Parathyroid adenoma (tissue), 2 donors: ENCODE measurements around the gene CNGA3.

Experiments used
- H2AFZ ChIP-seq: fragments of 300-600 bp; sonication (generic); one replicate; pipeline ENCODE4 v1.7.0; 2017; ENCODE audit warnings: antibody characterized with exemption, mild to moderate bottlenecking
- H3K27ac ChIP-seq: fragments of 300-600 bp; sonication (generic); one replicate; pipeline ENCODE4 v1.7.0; 2017
- H3K27me3 ChIP-seq: fragments of 300-600 bp; sonication (generic); one replicate; pipeline ENCODE4 v1.7.0; 2017; ENCODE audit warnings: low read length; ENCODE audit not compliant: control insufficient read depth, insufficient read depth
- H3K36me3 ChIP-seq: fragments of 300-600 bp; sonication (generic); one replicate; pipeline ENCODE4 v1.7.0; 2017; ENCODE audit warnings: low read length; ENCODE audit not compliant: control insufficient read depth, insufficient read depth
- H3K4me1 ChIP-seq: fragments of 300-600 bp; sonication (generic); one replicate; pipeline ENCODE4 v1.7.0; 2017; ENCODE audit warnings: control low read depth
- H3K4me2 ChIP-seq: fragments of 300-600 bp; sonication (generic); one replicate; pipeline ENCODE4 v1.7.0; 2017; ENCODE audit warnings: low read length
- H3K4me3 ChIP-seq: fragments of 300-600 bp; sonication (generic); one replicate; pipeline ENCODE4 v1.7.0; 2017; ENCODE audit warnings: low read depth, low read length
- H3K79me2 ChIP-seq: fragments of 300-600 bp; sonication (generic); one replicate; pipeline ENCODE4 v1.7.0; 2017; ENCODE audit warnings: control low read depth
- H3K9ac ChIP-seq: fragments of 300-600 bp; sonication (generic); one replicate; pipeline ENCODE4 v1.7.0; 2017; ENCODE audit warnings: mild to moderate bottlenecking
- H3K9me3 ChIP-seq: fragments of 300-600 bp; sonication (generic); one replicate; pipeline ENCODE4 v1.7.0; 2017; ENCODE audit warnings: low read length; ENCODE audit not compliant: control insufficient read depth
- CTCF ChIP-seq: fragments of 300-600 bp; sonication (generic); IDR thresholded peaks from one replicate; pipeline ENCODE4 v1.7.0; 2017; ENCODE audit warnings: antibody characterized with exemption, mild to moderate bottlenecking
- donor health status: primary hyperparathyroidism.

Gene CNGA3

DNA sequence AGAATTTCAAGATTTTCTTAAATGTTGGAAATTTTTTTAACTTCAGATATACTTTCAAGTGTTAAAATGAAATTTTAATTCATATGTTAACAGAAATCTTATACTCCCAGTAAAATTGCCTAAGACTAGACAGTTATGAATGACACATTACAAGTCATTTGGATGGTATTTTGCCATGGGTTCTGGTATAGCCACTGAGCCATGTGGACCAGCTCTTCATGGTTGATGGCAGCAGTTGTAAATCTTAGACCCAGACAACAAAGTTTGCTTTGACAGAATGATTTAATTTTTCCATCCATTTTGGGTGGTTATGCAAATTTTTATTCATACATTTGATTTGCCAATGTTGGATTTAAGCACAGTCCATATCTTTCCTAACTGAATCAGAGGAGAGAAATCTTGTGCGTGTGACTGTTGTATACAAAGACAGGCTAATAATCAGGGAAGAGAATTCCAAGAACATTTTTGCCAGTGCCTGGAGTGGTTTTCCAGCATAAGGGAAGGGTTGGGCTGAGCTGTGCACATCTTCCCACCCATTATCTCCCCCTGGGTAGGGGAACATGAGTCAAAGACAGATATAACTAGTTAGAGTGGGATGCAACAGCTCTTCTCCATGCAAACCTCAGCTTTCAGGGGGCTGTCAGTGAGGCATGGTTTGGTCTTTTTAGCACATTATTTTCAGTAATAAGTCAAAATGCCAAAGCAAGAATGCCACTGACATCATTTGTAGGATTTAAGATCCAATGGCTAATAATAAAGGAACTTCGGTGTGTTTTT is 70.3 kb downstream of the CNGA3 start:
- H3K36me3 ChIP-seq, result no peaks in the 10 kb centered on the region
- H2AFZ ChIP-seq, result no peak overlapping the region
- H3K9ac ChIP-seq, result no peak overlapping the region
- no peaks in the 10 kb centered on the region for H3K27me3 ChIP-seq
- H3K4me2 ChIP-seq, result no peak overlapping the region
- no peaks in the 10 kb centered on the region for H3K9me3 ChIP-seq
- no peaks in the 10 kb centered on the region for H3K4me1 ChIP-seq
- H3K4me3 ChIP-seq, result no peak overlapping the region
- TF ChIP-seq CTCF, result no peak
- H3K27ac ChIP-seq, result no peak overlapping the region
- H3K79me2 ChIP-seq, result no peaks in the 10 kb centered on the region

GRCh38 chr2:98419544-98419943 is 73.3 kb downstream of the CNGA3 start:
- H3K4me2 ChIP-seq, result no peak overlapping the region
- no peaks in the 10 kb centered on the region for H3K27me3 ChIP-seq
- TF ChIP-seq CTCF, result no peak
- no peaks in the 10 kb centered on the region for H3K9me3 ChIP-seq
- H3K27ac ChIP-seq, result no peak overlapping the region
- no peaks in the 10 kb centered on the region for H3K79me2 ChIP-seq
- no peaks in the 10 kb centered on the region for H3K36me3 ChIP-seq
- no peak overlapping the region for H3K9ac ChIP-seq
- H2AFZ ChIP-seq, result no peak overlapping the region
- no peaks in the 10 kb centered on the region for H3K4me1 ChIP-seq
- no peak overlapping the region for H3K4me3 ChIP-seq

GRCh38 chr2:98419977-98420725 is 73.9 kb downstream of the CNGA3 start:
- Histone ChIP-seq H3K4me3 (no peak overlapping the region), H3K27me3 (no peaks in the 10 kb centered on the region), H3K4me1 (no peaks in the 10 kb centered on the region), H2AFZ (no peak overlapping the region), H3K4me2 (no peak overlapping the region), H3K27ac (no peak overlapping the region), H3K79me2 (no peaks in the 10 kb centered on the region), H3K9me3 (no peaks in the 10 kb centered on the region), H3K36me3 (no peaks in the 10 kb centered on the region), H3K9ac (no peak overlapping the region)
- TF ChIP-seq CTCF, result no peak

- Histone ChIP-seq H3K4me2 (no peak overlapping the region), H3K9me3 (no peaks in the 10 kb centered on the region), H3K36me3 (no peaks in the 10 kb centered on the region), H2AFZ (no peak overlapping the region), H3K27me3 (no peaks in the 10 kb centered on the region), H3K4me3 (no peak overlapping the region), H3K27ac (no peak overlapping the region), H3K79me2 (no peaks in the 10 kb centered on the region), H3K9ac (no peak overlapping the region), H3K4me1 (no peaks in the 10 kb centered on the region)
- no peak for TF ChIP-seq CTCF
Observed at GRCh38 chr2:98422449-98422848, 76.2 kb downstream of the CNGA3 start.
